Measurements from ENCODE around the gene APEH. TPM values are rescaled to one million over a fixed set of nuclear protein-coding genes. Genes with fewer than 3 reads are reported as not detected.
A peak's percentile ranks its signal among the peaks of the same experiment; 100 is the strongest.

APEH gene
- polyA plus RNA-seq, 3 donors = 66.1 to 105 (median 92.6) TPM

DNA sequence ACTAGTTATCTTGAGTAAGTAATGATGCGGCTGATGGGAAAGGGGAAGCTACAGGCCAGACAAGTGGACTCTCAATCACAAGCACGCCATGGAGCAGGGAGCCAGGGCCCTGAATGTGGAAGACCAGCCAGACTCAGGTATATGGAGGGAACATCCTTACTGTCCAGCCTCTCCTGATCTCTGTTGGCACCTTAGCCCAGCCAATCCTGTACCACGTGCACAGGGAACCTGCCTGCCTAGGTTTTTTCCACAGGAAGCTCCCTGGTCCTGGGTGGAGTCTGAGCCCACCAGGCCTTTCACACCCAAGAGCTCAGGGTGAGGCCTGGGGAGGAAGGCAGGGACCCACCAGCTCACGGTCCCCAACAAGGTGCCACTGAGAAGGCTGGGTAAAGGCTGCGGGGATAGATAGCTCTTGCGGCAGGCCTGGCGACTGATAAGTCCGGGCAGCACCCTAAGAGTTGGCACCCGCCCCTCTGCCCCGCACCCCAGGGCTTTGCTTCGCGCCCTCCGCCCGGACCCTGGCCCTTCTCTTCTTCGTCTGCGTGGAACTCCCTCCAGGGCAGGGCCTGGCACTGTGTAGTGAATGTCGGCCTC lies 933 bp upstream of the APEH start:
- peak overlapping the region; percentile 93 to 99 (median 98) for H3K27ac Mint-ChIP-seq
- H3K4me3 ChIP-seq (replicated peaks in 1 of 3; ENCODE audit: low read depth in 2 of 3, low read length in 3 of 3) = peak overlapping the region; percentile 63 to 82 (median 74)
- peak overlapping the region; percentile 81 for H3K4me2 ChIP-seq (replicated peaks; ENCODE audit: extremely low read depth, low read length, poor library complexity, severe bottlenecking)
- H4K20me1 ChIP-seq (ENCODE audit: insufficient read depth, low read length) = peaks cover 26% of the 10 kb centered on the region
- peak overlapping the region; percentile 80 for H2AFZ ChIP-seq (ENCODE audit: insufficient read depth, low read depth, low read length, poor library complexity, severe bottlenecking)
- peak overlapping the region; percentile 84 to 91 for H3K4me3 Mint-ChIP-seq
- peak overlapping the region; percentile 92 for H3K9ac ChIP-seq (ENCODE audit: insufficient read depth, low read length, poor library complexity, severe bottlenecking)
- peak overlapping the region; percentile 96 to 97 for H3K27ac ChIP-seq (ENCODE audit: low read depth in 1 of 2, low read length in 2 of 2)
- DNase-seq = peak; percentile 23 to 57 (median 46)
- peaks cover 17 to 21% of the 10 kb centered on the region in 2 donors for H3K4me1 ChIP-seq (ENCODE audit: control insufficient read depth in 1 of 2, insufficient read depth in 2 of 2, low read length in 2 of 2)
- TF ChIP-seq, protein P1, sequence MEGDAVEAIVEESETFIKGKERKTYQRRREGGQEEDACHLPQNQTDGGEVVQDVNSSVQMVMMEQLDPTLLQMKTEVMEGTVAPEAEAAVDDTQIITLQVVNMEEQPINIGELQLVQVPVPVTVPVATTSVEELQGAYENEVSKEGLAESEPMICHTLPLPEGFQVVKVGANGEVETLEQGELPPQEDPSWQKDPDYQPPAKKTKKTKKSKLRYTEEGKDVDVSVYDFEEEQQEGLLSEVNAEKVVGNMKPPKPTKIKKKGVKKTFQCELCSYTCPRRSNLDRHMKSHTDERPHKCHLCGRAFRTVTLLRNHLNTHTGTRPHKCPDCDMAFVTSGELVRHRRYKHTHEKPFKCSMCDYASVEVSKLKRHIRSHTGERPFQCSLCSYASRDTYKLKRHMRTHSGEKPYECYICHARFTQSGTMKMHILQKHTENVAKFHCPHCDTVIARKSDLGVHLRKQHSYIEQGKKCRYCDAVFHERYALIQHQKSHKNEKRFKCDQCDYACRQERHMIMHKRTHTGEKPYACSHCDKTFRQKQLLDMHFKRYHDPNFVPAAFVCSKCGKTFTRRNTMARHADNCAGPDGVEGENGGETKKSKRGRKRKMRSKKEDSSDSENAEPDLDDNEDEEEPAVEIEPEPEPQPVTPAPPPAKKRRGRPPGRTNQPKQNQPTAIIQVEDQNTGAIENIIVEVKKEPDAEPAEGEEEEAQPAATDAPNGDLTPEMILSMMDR (IDR thresholded peaks at IDR 0.05) = no peak
- peaks cover 4 to 10% (median 7%) of the 10 kb centered on the region in 3 donors for H3K27me3 Mint-ChIP-seq (ENCODE audit: low read depth in 3 of 3)
- peaks cover 0 to 6% of the 10 kb centered on the region in 2 donors for H3K9me3 ChIP-seq (replicated peaks in 1 of 2; ENCODE audit: control insufficient read depth in 1 of 2, insufficient read depth in 1 of 2, low read length in 2 of 2)
- H3K36me3 ChIP-seq (replicated peaks in 1 of 2; ENCODE audit: control insufficient read depth in 1 of 2, insufficient read depth in 2 of 2, low read length in 2 of 2) = peaks cover 27% of the 10 kb centered on the region in 2 donors
- 18% methylated on average over 15 of the region's 17 CpGs for WGBS (ENCODE audit: insufficient coverage)
- peaks cover 24 to 28% of the 10 kb centered on the region in 2 donors for H3K36me3 Mint-ChIP-seq
- intact Hi-C loops (cut with micrococcal nuclease) = loop anchor here (5.0 to 10.0 kb wide), 3 partner anchors 52 to 201 kb away; partner anchors contain the start of genes GMPPB (in 2 of the 2) and DAG1 (in 1 of the 2)
- H3K79me2 ChIP-seq (ENCODE audit: insufficient read depth, low read length) = peaks cover 13% of the 10 kb centered on the region
- H3K4me1 Mint-ChIP-seq = peaks cover 28% of the 10 kb centered on the region
- peaks cover 0 to 10% (median 3%) of the 10 kb centered on the region in 7 donors for H3K9me3 Mint-ChIP-seq
- H3K27me3 ChIP-seq (ENCODE audit: control insufficient read depth in 2 of 2, insufficient read depth in 2 of 2, low read length in 2 of 2) = no peaks in the 10 kb centered on the region

DNA sequence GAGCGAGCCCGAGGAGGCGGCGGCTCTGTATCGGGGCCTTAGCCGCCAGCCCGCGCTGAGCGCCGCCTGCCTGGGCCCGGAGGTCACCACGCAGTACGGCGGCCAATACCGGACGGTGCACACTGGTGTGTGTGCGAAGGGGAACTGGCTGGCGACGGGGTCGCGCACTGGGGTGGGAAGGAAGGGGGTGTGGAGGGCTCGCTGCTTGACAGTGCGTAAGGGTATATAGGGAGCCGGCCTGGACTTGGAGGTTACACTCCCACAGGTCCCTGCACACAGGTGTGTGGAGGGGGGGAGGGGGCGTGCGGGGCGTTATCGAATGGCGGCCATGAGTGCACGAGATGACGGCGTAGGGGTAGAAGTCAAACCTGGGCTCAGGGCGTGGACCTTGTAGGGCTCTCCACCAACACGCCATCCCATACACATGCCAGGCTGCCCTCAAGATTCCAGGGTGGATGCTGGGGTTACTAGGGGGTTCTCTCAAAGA lies 389 bp downstream of the APEH start:
- H3K4me3 ChIP-seq (replicated peaks in 1 of 3; ENCODE audit: low read depth in 2 of 3, low read length in 3 of 3) = peak overlapping the region; percentile 63 to 82 (median 74)
- Mint-ChIP-seq H3K4me3 (peak overlapping the region; percentile 84 to 85), H3K27ac (peak overlapping the region in 5 of 7 donors; percentile 43 to 99 (median 97)), H3K27me3 (ENCODE audit: low read depth in 3 of 3) (peaks cover 1 to 7% (median 6%) of the 10 kb centered on the region in 3 donors), H3K36me3 (peaks cover 34 to 41% of the 10 kb centered on the region in 2 donors), H3K4me1 (peaks cover 28% of the 10 kb centered on the region), H3K9me3 (peaks cover 0 to 10% (median 3%) of the 10 kb centered on the region in 7 donors)
- peaks cover 40% of the 10 kb centered on the region in 2 donors for H3K36me3 ChIP-seq (replicated peaks in 1 of 2; ENCODE audit: control insufficient read depth in 1 of 2, insufficient read depth in 2 of 2, low read length in 2 of 2)
- peaks cover 17 to 21% of the 10 kb centered on the region in 2 donors for H3K4me1 ChIP-seq (ENCODE audit: control insufficient read depth in 1 of 2, insufficient read depth in 2 of 2, low read length in 2 of 2)
- H3K9me3 ChIP-seq (replicated peaks in 1 of 2; ENCODE audit: control insufficient read depth in 1 of 2, insufficient read depth in 1 of 2, low read length in 2 of 2) = peaks cover 0 to 6% of the 10 kb centered on the region in 2 donors
- H3K27ac ChIP-seq (ENCODE audit: low read depth in 1 of 2, low read length in 2 of 2) = peak overlapping the region; percentile 9 to 97
- H4K20me1 ChIP-seq (ENCODE audit: insufficient read depth, low read length) = peaks cover 26% of the 10 kb centered on the region
- H3K9ac ChIP-seq (ENCODE audit: insufficient read depth, low read length, poor library complexity, severe bottlenecking) = peak overlapping the region; percentile 92
- no peak for DNase-seq
- peak overlapping the region; percentile 81 for H3K4me2 ChIP-seq (replicated peaks; ENCODE audit: extremely low read depth, low read length, poor library complexity, severe bottlenecking)
- 0% methylated on average over 22 of the region's 34 CpGs for WGBS (ENCODE audit: insufficient coverage)
- intact Hi-C loops (cut with micrococcal nuclease) = loop anchor here (1.0 to 10.0 kb wide), 4 partner anchors 50 to 202 kb away; partner anchors contain the start of genes GMPPB (in 2 of the 2) and DAG1 (in 1 of the 2)
- TF ChIP-seq, protein P1 (IDR thresholded peaks at IDR 0.05) = no peak
- H2AFZ ChIP-seq (ENCODE audit: insufficient read depth, low read depth, low read length, poor library complexity, severe bottlenecking) = peak overlapping the region; percentile 80
- peaks cover 13% of the 10 kb centered on the region for H3K79me2 ChIP-seq (ENCODE audit: insufficient read depth, low read length)
- no peaks in the 10 kb centered on the region for H3K27me3 ChIP-seq (ENCODE audit: control insufficient read depth in 2 of 2, insufficient read depth in 2 of 2, low read length in 2 of 2)

Data from CD14-positive monocyte (primary cell).